Lower leg skin (tissue), 4 donors: ENCODE data around the gene HSD17B7. TPM values are rescaled to one million over a fixed set of nuclear protein-coding genes. Genes with fewer than 3 reads are reported as not detected.

Experiments used
- DNase-seq, 2 donors: peaks; one replicate each; pipeline ENCODE4 v3.0.0-alpha.2; 2019; ENCODE audit warnings: low spot score in 2 of 2
- H3K4me3 ChIP-seq: fragments of 200-600 bp; sonication (generic); 2 replicates; pipeline ENCODE4 v1.5.1; 2017; ENCODE audit warnings: mild to moderate bottlenecking, low read depth; ENCODE audit not compliant: poor library complexity, severe bottlenecking
- CTCF ChIP-seq, 3 donors: fragments of 450-650 bp; IDR thresholded peaks; one replicate each; pipeline ENCODE4 v1.5.1; 2016; ENCODE audit warnings: antibody characterized with exemption in 3 of 3, mild to moderate bottlenecking in 3 of 3, moderate library complexity in 2 of 3
- POLR2A ChIP-seq, 2 donors: fragments of 450-650 bp; IDR thresholded peaks; one replicate each; pipeline ENCODE4 v1.6.1; 2016 to 2017; ENCODE audit warnings: antibody characterized with exemption in 2 of 2, mild to moderate bottlenecking in 1 of 2, moderate library complexity in 1 of 2
- WGBS, 2 donors: methylation state at CpG; one replicate each; pipeline ENCODE4 v1.1.5; 2018; 5-methylcytosine and 5-hydroxymethylcytosine counted together
- intact Hi-C: fragments of 100-400 bp; cut with DNase I; formaldehyde crosslinking; loops from one replicate; pipeline ENCODE4 v1.15.0; 2023; ENCODE audit warnings: low total_unique reads
- total RNA-seq, 4 donors: library from RNA; depleted of rRNA; stranded (reverse); fragments of >200 nt; gene quantifications; one replicate each; pipeline ENCODE4 v1.1.0, GENCODE V29; 2016

Gene HSD17B7
- total RNA-seq, 4 donors from 2014 or later = 12.8 to 25.0 (median 17.1) TPM

DNA sequence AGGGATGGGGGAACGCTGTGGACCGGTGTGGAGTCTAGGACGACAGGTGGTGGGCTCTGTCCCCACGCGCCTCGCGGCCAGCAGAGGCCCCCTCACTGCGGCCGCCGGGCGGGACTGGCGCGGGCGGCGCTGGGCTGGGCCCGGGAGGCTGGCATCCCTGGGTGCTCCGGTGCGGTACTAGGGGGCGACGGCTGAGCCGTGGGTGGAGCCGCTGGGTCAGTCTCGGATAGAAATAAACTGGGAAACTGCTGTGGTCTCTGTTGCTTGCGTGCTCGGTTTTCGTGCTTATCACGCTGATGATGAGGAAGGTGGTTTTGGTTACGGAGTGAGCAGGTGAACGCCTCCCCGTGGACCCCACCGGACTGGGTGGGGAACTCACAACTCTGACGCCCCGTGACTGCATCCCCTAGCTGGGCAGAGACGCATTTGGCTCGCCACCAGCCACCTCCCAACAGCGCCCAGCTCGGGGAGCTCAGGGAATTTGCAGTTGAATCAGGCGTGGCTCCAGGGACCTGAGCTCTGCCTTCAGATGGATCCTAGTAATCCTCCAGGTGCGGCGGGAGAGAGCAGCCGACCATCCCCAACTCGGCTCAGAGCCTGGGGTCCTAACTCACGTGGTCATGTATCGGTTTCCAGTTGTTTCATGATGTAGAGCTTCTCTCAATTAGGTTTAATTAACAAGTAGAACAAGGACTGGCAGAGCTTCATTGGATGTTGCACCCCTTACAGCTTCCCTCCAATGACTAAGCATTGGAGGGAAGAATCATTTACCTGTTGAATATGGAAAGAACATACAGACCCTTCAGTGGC lies 32.1 kb downstream of the HSD17B7 start:
- intact Hi-C loops = no loop called here
- WGBS, 2 donors = 5 to 9% methylated on average over 43 to 44 of the region's 44 CpGs
- DNase-seq = no peak

GRCh38 chr1:162823231-162823630 lies 32.7 kb downstream of the HSD17B7 start:
- no peak overlapping the region for H3K4me3 ChIP-seq
- TF ChIP-seq CTCF (IDR thresholded peaks at IDR 0.05) (no peak), POLR2A (IDR thresholded peaks at IDR 0.05) (no peak)
- DNase-seq = no peak
- intact Hi-C loops = no loop called here
- WGBS, 2 donors = 71 to 75% methylated on average over 3 of the region's 3 CpGs

More for the DNA sequence above, 32.1 kb downstream of the HSD17B7 start:
- H3K4me3 ChIP-seq = no peak overlapping the region
- TF ChIP-seq POLR2A (IDR thresholded peaks at IDR 0.05) (no peak), CTCF (IDR thresholded peaks at IDR 0.05) (no peak)

- DNase-seq = no peak
Observed at GRCh38 chr1:162823771-162824525, 33.4 kb downstream of the HSD17B7 start.

GRCh38 chr1:162829268-162829667 lies 38.8 kb downstream of the HSD17B7 start:
- TF ChIP-seq POLR2A (IDR thresholded peaks at IDR 0.05) (no peak), CTCF (IDR thresholded peaks at IDR 0.05) (no peak)
- 88 to 100% methylated on average over 1 of the region's 1 CpG for WGBS, 2 donors
- no peak overlapping the region for H3K4me3 ChIP-seq
- intact Hi-C loops = no loop called here
- no peak for DNase-seq

More at GRCh38 chr1:162823771-162824525, 33.4 kb downstream of the HSD17B7 start:
- intact Hi-C loops = no loop called here
- H3K4me3 ChIP-seq = no peak overlapping the region
- TF ChIP-seq POLR2A (IDR thresholded peaks at IDR 0.05) (no peak), CTCF (IDR thresholded peaks at IDR 0.05) (no peak)
- 44 to 59% methylated on average over 2 of the region's 2 CpGs for WGBS, 2 donors

DNA sequence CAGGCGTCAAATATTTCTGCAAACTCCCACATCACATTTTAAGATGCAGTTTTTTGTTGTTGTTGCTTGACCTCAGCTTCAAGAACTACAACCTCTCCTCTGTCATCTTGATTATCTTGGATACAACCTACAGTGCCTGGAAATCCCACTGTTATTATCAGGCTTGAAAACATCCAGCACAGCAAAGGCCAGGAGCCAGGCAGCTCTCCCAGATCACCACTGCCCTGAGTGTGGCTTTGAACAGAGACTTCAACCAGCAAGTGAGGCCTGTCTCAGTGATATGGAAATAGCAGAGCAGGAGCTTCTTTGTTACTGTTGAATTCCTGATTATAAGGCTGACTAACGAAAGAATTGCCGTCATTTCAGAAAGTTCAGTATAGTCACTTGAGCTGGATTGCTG lies 42.0 kb downstream of the HSD17B7 start:
- no peak overlapping the region for H3K4me3 ChIP-seq
- intact Hi-C loops = no loop called here
- DNase-seq = no peak
- no peak for TF ChIP-seq CTCF (IDR thresholded peaks at IDR 0.05)
- TF ChIP-seq POLR2A (IDR thresholded peaks at IDR 0.05) = no peak
- WGBS, 2 donors = 57 to 95% methylated on average over 3 of the region's 3 CpGs
